Natural killer cell treated with Interleukin-12 subunit alpha and Interleukin-12 subunit beta and Interleukin-15 and Interleukin-18, amount 100 ng/mL, for 72 hours (primary cell): ENCODE data around the gene NUP98. TPM values are rescaled to one million over a fixed set of nuclear protein-coding genes. Genes with fewer than 3 reads are reported as not detected.
"Not testable (repeated sequence)": the region's sequence is repeated elsewhere in the genome, so short reads cannot be mapped to it uniquely, and the experiment has no call there.

Experiments used
- ATAC-seq, 2 donors: fragments of 150-1000 bp; cut with Tn5 transposase in 1 of 2; sonication (Bioruptor Pico), chemical (Tn5 transposase) in 1 of 2; 2 replicates each; pipeline ENCODE4 v1.10.0; 2021
- DNase-seq: peaks from one replicate; pipeline ENCODE4 v3.0.0; 2022; ENCODE audit warnings: low spot score
- H3K27ac Mint-ChIP-seq, 2 donors: 1 replicate in 1 of 2; 2 replicates in 1 of 2; pipeline ENCODE4 v1.8.0; 2022; ENCODE audit warnings: mixed read lengths in 2 of 2, mild to moderate bottlenecking in 1 of 2, moderate library complexity in 1 of 2
- H3K27me3 Mint-ChIP-seq, 2 donors: 1 replicate in 1 of 2; 2 replicates in 1 of 2; pipeline ENCODE4 v1.8.0; 2022; ENCODE audit warnings: mixed read lengths in 2 of 2
- H3K36me3 Mint-ChIP-seq: one replicate; pipeline ENCODE4 v1.8.0; 2022; ENCODE audit warnings: mixed read lengths
- H3K4me1 Mint-ChIP-seq, 2 donors: 1 replicate in 1 of 2; 2 replicates in 1 of 2; pipeline ENCODE4 v1.8.0; 2022; ENCODE audit warnings: low read depth in 2 of 2, mixed read lengths in 2 of 2, mild to moderate bottlenecking in 1 of 2
- H3K4me3 Mint-ChIP-seq: one replicate; pipeline ENCODE4 v1.8.0; 2022; ENCODE audit warnings: mixed read lengths
- H3K9me3 Mint-ChIP-seq: 2 replicates; pipeline ENCODE4 v1.8.0; 2022; ENCODE audit warnings: mixed read lengths
- total RNA-seq, 2 donors: library from RNA; stranded (reverse); gene quantifications; one replicate each; pipeline ENCODE4 v1.2.3, GENCODE V29; 2022

NUP98 gene
- total RNA-seq, 2 donors from 2014 or later = 116 to 176 TPM

DNA sequence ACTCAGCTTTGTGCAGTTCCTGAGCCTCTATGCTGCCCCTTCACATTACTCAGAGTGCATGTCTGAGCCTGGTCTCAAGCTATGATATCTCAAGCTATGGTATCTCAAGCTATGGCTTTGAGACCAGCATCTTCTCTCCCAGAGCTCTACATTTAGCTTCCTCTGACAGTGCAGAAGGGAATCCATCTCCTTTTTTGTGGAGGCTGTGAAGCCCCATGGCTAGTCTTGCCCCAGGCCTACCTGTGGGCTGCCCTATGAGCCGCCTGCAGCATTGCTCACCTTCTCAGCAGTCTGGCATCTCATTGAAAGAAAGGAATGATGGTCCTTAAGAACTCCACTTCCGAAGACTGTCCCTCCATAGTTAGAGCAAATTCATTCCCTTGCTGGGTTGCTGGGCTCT, 23.6 kb upstream of the NUP98 start:
- Mint-ChIP-seq H3K27me3 (no peaks in the 10 kb centered on the region), H3K9me3 (no peaks in the 10 kb centered on the region), H3K4me3 (no peak overlapping the region), H3K27ac (no peak overlapping the region), H3K36me3 (no peaks in the 10 kb centered on the region), H3K4me1 (peaks cover 20 to 21% of the 10 kb centered on the region in 2 donors)
- DNase-seq (no peak), ATAC-seq (no peak)

- no peak overlapping the region for H3K4me3 Mint-ChIP-seq
- ATAC-seq (peak in 1 of 2 donors; percentile 11), DNase-seq (no peak)
- H3K9me3 Mint-ChIP-seq = no peaks in the 10 kb centered on the region
- H3K36me3 Mint-ChIP-seq = no peaks in the 10 kb centered on the region
- no peak overlapping the region for H3K27ac Mint-ChIP-seq
- no peaks in the 10 kb centered on the region for H3K27me3 Mint-ChIP-seq
- peaks cover 0 to 3% of the 10 kb centered on the region in 2 donors for H3K4me1 Mint-ChIP-seq
Observed at GRCh38 chr11:3817181-3817800, 19.9 kb upstream of the NUP98 start.

DNA sequence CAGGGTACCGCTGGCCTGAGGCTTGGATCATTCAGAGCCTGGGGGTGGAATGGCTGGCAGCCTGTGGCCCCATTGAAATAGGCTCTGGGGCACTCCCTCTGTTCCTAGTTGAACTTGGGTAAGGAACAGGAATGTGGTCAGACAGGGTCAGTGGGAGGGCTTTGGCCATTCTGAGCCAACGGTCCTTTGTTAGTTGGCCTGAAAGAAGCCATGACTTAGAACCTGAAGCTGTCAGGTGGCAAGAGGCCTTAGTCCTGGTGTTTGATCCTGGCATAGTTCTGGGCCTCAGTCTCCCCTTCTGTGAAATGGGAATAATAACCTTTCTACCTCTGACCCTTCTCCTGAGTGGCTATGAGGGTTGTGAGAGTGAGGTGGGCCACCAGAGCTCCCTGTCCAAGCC, 19.3 kb upstream of the NUP98 start:
- no peaks in the 10 kb centered on the region for H3K9me3 Mint-ChIP-seq
- ATAC-seq = peak in 1 of 2 donors; percentile 41
- H3K36me3 Mint-ChIP-seq = no peaks in the 10 kb centered on the region
- no peak overlapping the region for H3K27ac Mint-ChIP-seq
- no peaks in the 10 kb centered on the region for H3K27me3 Mint-ChIP-seq
- no peak for DNase-seq
- H3K4me1 Mint-ChIP-seq = peaks cover 0 to 3% of the 10 kb centered on the region in 2 donors
- H3K4me3 Mint-ChIP-seq = no peak overlapping the region

- Mint-ChIP-seq H3K36me3 (no peaks in the 10 kb centered on the region), H3K4me1 (peaks cover 0 to 3% of the 10 kb centered on the region in 2 donors), H3K9me3 (no peaks in the 10 kb centered on the region), H3K27ac (no peak overlapping the region), H3K27me3 (no peaks in the 10 kb centered on the region), H3K4me3 (no peak overlapping the region)
- ATAC-seq (no peak), DNase-seq (no peak)
Observed at GRCh38 chr11:3815845-3816244, 18.5 kb upstream of the NUP98 start.

- not testable (repeated sequence) for H3K27me3 Mint-ChIP-seq
Observed at GRCh38 chr11:3814832-3815231, 17.5 kb upstream of the NUP98 start.

DNA sequence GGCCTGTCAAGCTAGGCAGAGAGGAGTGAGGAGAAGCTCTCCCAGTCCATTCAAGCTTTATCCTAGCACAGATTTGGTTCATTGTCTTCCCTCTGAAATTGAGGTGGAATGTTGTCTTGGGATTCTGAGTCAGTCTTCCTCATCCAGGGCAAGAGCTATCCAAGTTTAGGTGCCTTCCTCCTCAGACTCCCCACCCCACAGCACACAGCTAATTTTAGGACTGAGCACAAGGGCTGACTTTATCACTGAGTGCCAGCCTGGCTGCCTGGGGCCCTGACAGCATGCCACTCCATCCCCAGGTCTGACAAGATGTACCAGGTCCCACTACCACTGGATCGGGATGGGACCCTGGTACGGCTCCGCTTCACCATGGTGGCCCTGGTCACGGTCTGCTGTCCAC, 13.6 kb upstream of the NUP98 start:
- H3K4me1 Mint-ChIP-seq = peaks cover 15% of the 10 kb centered on the region in 2 donors
- H3K27ac Mint-ChIP-seq = no peak overlapping the region
- DNase-seq (no peak), ATAC-seq (no peak)
- H3K9me3 Mint-ChIP-seq = no peaks in the 10 kb centered on the region
- no peaks in the 10 kb centered on the region for H3K27me3 Mint-ChIP-seq
- no peaks in the 10 kb centered on the region for H3K36me3 Mint-ChIP-seq
- H3K4me3 Mint-ChIP-seq = no peak overlapping the region

More at GRCh38 chr11:3814832-3815231, 17.5 kb upstream of the NUP98 start:
- not testable (repeated sequence) for H3K4me3 Mint-ChIP-seq, H3K9me3 Mint-ChIP-seq, H3K4me1 Mint-ChIP-seq, ATAC-seq, DNase-seq, H3K36me3 Mint-ChIP-seq
- peak overlapping the region in 1 of 2 donors; percentile 66 for H3K27ac Mint-ChIP-seq

- H3K9me3 Mint-ChIP-seq = no peaks in the 10 kb centered on the region
- H3K27ac Mint-ChIP-seq = no peak overlapping the region
- DNase-seq (no peak), ATAC-seq (no peak)
- no peaks in the 10 kb centered on the region for H3K36me3 Mint-ChIP-seq
- H3K4me3 Mint-ChIP-seq = no peak overlapping the region
- H3K27me3 Mint-ChIP-seq = no peaks in the 10 kb centered on the region
- H3K4me1 Mint-ChIP-seq = peaks cover 15% of the 10 kb centered on the region in 2 donors
Observed at GRCh38 chr11:3810446-3810845, 13.1 kb upstream of the NUP98 start.

GRCh38 chr11:3809624-3809928, 12.2 kb upstream of the NUP98 start:
- no peak overlapping the region for H3K27ac Mint-ChIP-seq
- ATAC-seq (no peak), DNase-seq (no peak)
- H3K4me1 Mint-ChIP-seq = peaks cover 15% of the 10 kb centered on the region in 2 donors
- no peaks in the 10 kb centered on the region for H3K9me3 Mint-ChIP-seq
- no peaks in the 10 kb centered on the region for H3K27me3 Mint-ChIP-seq
- peak overlapping the region; percentile 4 for H3K4me3 Mint-ChIP-seq
- H3K36me3 Mint-ChIP-seq = no peaks in the 10 kb centered on the region

DNA sequence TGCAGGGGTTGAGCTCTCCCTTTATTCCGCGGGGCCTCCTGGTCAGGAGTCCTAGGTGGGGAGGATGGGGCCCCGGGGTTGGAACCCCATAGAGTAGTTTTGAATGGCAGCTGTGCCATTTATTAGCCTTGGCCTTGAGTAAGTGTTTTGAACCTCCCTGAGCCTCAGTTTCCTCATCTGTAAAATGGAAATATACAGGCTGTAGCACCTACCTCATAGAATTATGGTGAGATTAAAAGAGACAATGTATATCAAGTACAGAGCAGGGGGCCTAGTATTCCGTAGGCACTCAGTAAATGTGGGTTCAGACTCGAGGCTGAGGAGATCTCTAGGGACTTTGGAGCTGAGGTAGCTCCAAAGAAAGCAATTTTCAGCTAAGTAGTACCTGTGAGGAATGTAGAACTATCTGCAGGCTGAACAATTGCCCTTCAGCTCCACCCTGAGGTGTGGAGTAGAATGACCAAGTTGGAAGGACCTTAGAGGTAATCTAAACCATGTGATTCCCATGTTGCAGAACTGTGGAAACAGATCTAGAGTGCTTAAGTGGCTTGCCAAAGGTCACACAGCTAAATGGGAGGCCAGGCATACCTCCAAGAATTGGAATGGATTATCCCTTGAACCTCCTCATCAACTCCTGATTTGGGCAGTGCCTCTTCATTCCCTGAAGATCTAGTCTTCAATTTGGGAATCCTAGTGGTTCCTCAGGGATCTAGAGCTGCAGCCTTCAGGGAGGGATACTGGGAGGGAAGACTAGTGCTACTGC, 11.7 kb upstream of the NUP98 start:
- peak overlapping the region; percentile 100 for H3K4me3 Mint-ChIP-seq
- H3K27me3 Mint-ChIP-seq = no peaks in the 10 kb centered on the region
- ATAC-seq = peak in 1 of 2 donors; percentile 74
- no peak for DNase-seq
- H3K9me3 Mint-ChIP-seq = no peaks in the 10 kb centered on the region
- H3K4me1 Mint-ChIP-seq = peaks cover 15 to 18% of the 10 kb centered on the region in 2 donors
- peak overlapping the region; percentile 87 to 95 for H3K27ac Mint-ChIP-seq
- no peaks in the 10 kb centered on the region for H3K36me3 Mint-ChIP-seq

- H3K27me3 Mint-ChIP-seq = no peaks in the 10 kb centered on the region
- ATAC-seq (peak; percentile 83 to 89), DNase-seq (peak; percentile 72)
- H3K4me1 Mint-ChIP-seq = peaks cover 15 to 20% of the 10 kb centered on the region in 2 donors
- no peaks in the 10 kb centered on the region for H3K36me3 Mint-ChIP-seq
- peak within 1 kb of the TSS; percentile 100 for H3K4me3 Mint-ChIP-seq
- H3K27ac Mint-ChIP-seq = peak within 1 kb of the TSS; percentile 87 to 95
- no peaks in the 10 kb centered on the region for H3K9me3 Mint-ChIP-seq
Observed at GRCh38 chr11:3807909-3808860, 10.8 kb upstream of the NUP98 start, which contains the start of gene PGAP2. Gene PGAP2, plus strand, starts transcription at chr11:3808560. Its CDS starts 2,700 bp downstream, at chr11:3811260.

DNA sequence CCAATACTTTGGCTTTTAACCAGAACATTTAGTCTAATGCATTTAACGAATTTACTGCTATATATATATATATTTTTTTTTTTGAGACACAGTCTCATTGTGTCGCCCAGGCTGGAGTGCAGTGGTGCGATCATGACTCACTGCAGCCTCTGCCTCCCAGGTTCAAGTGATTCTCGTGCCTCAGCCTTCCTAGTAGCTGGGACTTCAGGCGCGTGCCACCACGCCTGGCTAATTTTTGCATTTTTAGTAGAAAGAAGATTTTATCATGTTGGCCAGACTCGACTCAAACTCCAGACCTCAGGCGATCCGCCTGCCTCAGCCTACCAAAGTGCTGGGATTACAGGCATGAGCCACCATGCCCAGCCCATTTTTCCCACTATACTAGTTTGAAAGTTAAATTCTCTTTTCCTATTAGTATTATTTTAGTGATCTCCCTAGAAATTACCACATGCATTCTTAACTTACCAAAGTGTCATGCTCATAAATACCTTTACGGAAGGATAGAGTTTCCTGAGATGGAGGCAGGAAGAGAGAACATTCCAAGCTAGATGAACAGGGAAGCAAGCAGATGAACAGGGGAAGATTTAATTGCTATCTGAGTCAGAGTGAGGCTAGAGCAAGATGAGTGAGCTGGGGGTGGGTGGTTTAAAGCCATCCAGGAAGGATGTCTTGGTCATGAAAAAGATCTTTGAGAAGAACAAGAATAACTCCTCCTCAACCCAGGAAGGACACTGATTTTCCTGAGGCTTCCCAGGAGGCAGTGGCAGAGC, 6.6 kb upstream of the NUP98 start:
- H3K36me3 Mint-ChIP-seq = no peaks in the 10 kb centered on the region
- no peaks in the 10 kb centered on the region for H3K9me3 Mint-ChIP-seq
- peaks cover 13 to 19% of the 10 kb centered on the region in 2 donors for H3K4me1 Mint-ChIP-seq
- no peak for ATAC-seq
- H3K4me3 Mint-ChIP-seq = no peak overlapping the region
- H3K27ac Mint-ChIP-seq = no peak overlapping the region
- no peaks in the 10 kb centered on the region for H3K27me3 Mint-ChIP-seq
- no peak for DNase-seq

GRCh38 chr11:3802011-3802790, 4.8 kb upstream of the NUP98 start:
- Mint-ChIP-seq H3K4me3 (no peak overlapping the region), H3K4me1 (peaks cover 7 to 12% of the 10 kb centered on the region in 2 donors), H3K27me3 (no peaks in the 10 kb centered on the region), H3K9me3 (no peaks in the 10 kb centered on the region), H3K36me3 (no peaks in the 10 kb centered on the region), H3K27ac (no peak overlapping the region)
- ATAC-seq (no peak), DNase-seq (no peak)
